Measurements from ENCODE around the gene FBXL7.

- TF ChIP-seq CTCF (IDR thresholded peaks at IDR 0.05; ENCODE audit: borderline replicate concordance, extremely low read depth, low read length, poor library complexity, severe bottlenecking) (no peak), EZH2 (IDR thresholded peaks at IDR 0.05; ENCODE audit: borderline replicate concordance, low read depth, low read length, severe bottlenecking) (no peak)
Observed at GRCh38 chr5:15550502-15551112, 50.6 kb downstream of the FBXL7 start.

Data from DND-41 (cell line).